A673 (cell line): ENCODE results near the gene SLC14A1. TPM values are rescaled to one million over a fixed set of nuclear protein-coding genes. Genes with fewer than 3 reads are reported as not detected.
"Not testable (repeated sequence)": the region's sequence is repeated elsewhere in the genome, so short reads cannot be mapped to it uniquely, and the experiment has no call there.

Experiments
- BruUV-seq: library from RNA; stranded (reverse); fragments of 400-500 nt; replicated peaks from 2 replicates; lab custom pipeline; 2021; lab: Mats Ljungman, UMichigan
- CTCF ChIA-PET: fragments of 300-600 bp; sonication (Branson Sonifier 250); formaldehyde crosslinking; loops from one replicate; lab custom pipeline; 2022; ENCODE audit warnings: antibody characterized with exemption; lab: Charles Lee
- POLR2A ChIA-PET: fragments of 300-600 bp; sonication (Branson Sonifier 250); formaldehyde crosslinking; loops from one replicate; lab custom pipeline; 2022; ENCODE audit warnings: antibody characterized with exemption; ENCODE audit not compliant: low non-redundant PET; lab: Charles Lee
- DNase-seq: peaks from one replicate; pipeline ENCODE4 v3.0.0-alpha.2; 2015; ENCODE audit warnings: low spot score
- H3K27ac ChIP-seq: fragments of 200-600 bp; sonication (generic); 2 replicates; pipeline ENCODE4 v1.5.1; 2016; ENCODE audit warnings: mixed run types, low read depth, mild to moderate bottlenecking, mixed read lengths, antibody characterized with exemption, low read length; ENCODE audit not compliant: poor library complexity, severe bottlenecking
- H3K27me3 ChIP-seq: fragments of 200-600 bp; sonication (generic); replicated peaks from 2 replicates; pipeline ENCODE4 v1.6.1; 2017; ENCODE audit warnings: mixed run types, low read depth, mild to moderate bottlenecking, mixed read lengths, antibody characterized with exemption, low read length; ENCODE audit not compliant: insufficient read depth, poor library complexity
- H3K36me3 ChIP-seq: fragments of 200-600 bp; sonication (generic); 2 replicates; pipeline ENCODE4 v1.6.1; 2016; ENCODE audit warnings: mixed run types, mild to moderate bottlenecking, mixed read lengths, antibody characterized with exemption, low read length; ENCODE audit not compliant: insufficient read depth, poor library complexity, severe bottlenecking
- H3K4me1 ChIP-seq: fragments of 200-600 bp; sonication (generic); 2 replicates; pipeline ENCODE4 v1.6.1; 2017; ENCODE audit warnings: mixed run types, mild to moderate bottlenecking, mixed read lengths, antibody characterized with exemption, low read length; ENCODE audit not compliant: insufficient read depth, poor library complexity, severe bottlenecking
- H3K4me3 ChIP-seq: fragments of 200-600 bp; sonication (generic); 2 replicates; pipeline ENCODE4 v1.5.1; 2016; ENCODE audit warnings: low read depth, mixed run types, mild to moderate bottlenecking, mixed read lengths, low read length; ENCODE audit not compliant: poor library complexity, severe bottlenecking
- H3K9me3 ChIP-seq: fragments of 200-600 bp; sonication (generic); 2 replicates; pipeline ENCODE4 v1.6.1; 2016; ENCODE audit warnings: mixed run types, low read depth, mild to moderate bottlenecking, mixed read lengths, antibody characterized with exemption, low read length; ENCODE audit not compliant: poor library complexity, severe bottlenecking
- CTCF ChIP-seq: fragments of 300-800, 200-600 bp; sonication (generic); conservative IDR thresholded peaks from 2 replicates; pipeline ENCODE4 v1.5.1; 2017; ENCODE audit warnings: low read depth, mild to moderate bottlenecking, antibody characterized with exemption, low read length, moderate library complexity, mixed read lengths
- EZH2 ChIP-seq: fragments of 200-600 bp; sonication (generic); IDR thresholded peaks from 2 replicates; pipeline ENCODE4 v1.6.1; 2017; ENCODE audit warnings: borderline replicate concordance, low read depth, mild to moderate bottlenecking, mixed read lengths, antibody characterized with exemption, low read length; ENCODE audit not compliant: poor library complexity, severe bottlenecking
- intact Hi-C: fragments of 100-400 bp; cut with micrococcal nuclease; formaldehyde crosslinking; loops from one replicate; pipeline ENCODE4 v1.10.0; 2022; ENCODE audit not compliant: unreplicated experiment
- total RNA-seq: library from RNA; stranded (reverse); gene quantifications from 2 replicates; pipeline ENCODE4 v1.2.3, GENCODE V29; 2021

The SLC14A1 gene
- total RNA-seq, 1 experiment from 2014 or later, result not detected

GRCh38 chr18:45757005-45757404 lies 33.0 kb downstream of the SLC14A1 start:
- intact Hi-C loops, result no loop called here
- CTCF ChIA-PET, result no interaction called here
- POLR2A ChIA-PET, result no interaction called here
- Histone ChIP-seq H3K27ac (no peak overlapping the region), H3K9me3 (no peaks in the 10 kb centered on the region), H3K4me1 (peaks cover 24% of the 10 kb centered on the region), H3K36me3 (no peaks in the 10 kb centered on the region), H3K4me3 (no peak overlapping the region), H3K27me3 (peaks cover 7% of the 10 kb centered on the region)
- no TSS peak for BruUV-seq
- TF ChIP-seq CTCF, result no peak
- TF ChIP-seq EZH2, result no peak
- DNase-seq, result no peak

- H3K36me3 ChIP-seq, DNase-seq, intact Hi-C loops, BruUV-seq, H3K4me3 ChIP-seq, H3K9me3 ChIP-seq, H3K27me3 ChIP-seq, POLR2A ChIA-PET, CTCF ChIA-PET, H3K27ac ChIP-seq: not testable (repeated sequence)
- H3K4me1 ChIP-seq, result peaks cover 24% of the 10 kb centered on the region
Observed at GRCh38 chr18:45757644-45758043, 33.7 kb downstream of the SLC14A1 start.

GRCh38 chr18:45760462-45761036 lies 36.6 kb downstream of the SLC14A1 start:
- Histone ChIP-seq H3K27me3 (no peaks in the 10 kb centered on the region), H3K4me3 (no peak overlapping the region), H3K27ac (no peak overlapping the region), H3K36me3 (no peaks in the 10 kb centered on the region), H3K4me1 (peaks cover 29% of the 10 kb centered on the region), H3K9me3 (no peaks in the 10 kb centered on the region)
- ChIA-PET POLR2A (no interaction called here), CTCF (no interaction called here)
- no TSS peak for BruUV-seq
- peak; percentile 29 for DNase-seq
- intact Hi-C loops, result no loop called here
- TF ChIP-seq EZH2 (no peak), CTCF (no peak)

GRCh38 chr18:45761512-45762114 lies 37.6 kb downstream of the SLC14A1 start:
- Histone ChIP-seq H3K9me3 (no peaks in the 10 kb centered on the region), H3K4me3 (no peak overlapping the region), H3K27ac (no peak overlapping the region), H3K27me3 (no peaks in the 10 kb centered on the region), H3K4me1 (peaks cover 19% of the 10 kb centered on the region), H3K36me3 (no peaks in the 10 kb centered on the region)
- ChIA-PET CTCF (no interaction called here), POLR2A (no interaction called here)
- intact Hi-C loops, result no loop called here
- BruUV-seq, result no TSS peak
- no peak for DNase-seq
- no peak for TF ChIP-seq EZH2
- TF ChIP-seq CTCF, result no peak
